EL (cell line): ENCODE data around the gene ZXDC.

Experiments used
- DNase-seq: peaks from one replicate; pipeline ENCODE4 v3.0.0-alpha.2; 2016

Gene ZXDC

GRCh38 chr3:126472277-126473006, 3.2 kb downstream of the ZXDC start:
- DNase-seq = peak; percentile 78

- no peak for DNase-seq
Measured at GRCh38 chr3:126469479-126469878, 6.2 kb downstream of the ZXDC start.

GRCh38 chr3:126468028-126468891, 7.4 kb downstream of the ZXDC start:
- DNase-seq = no peak

GRCh38 chr3:126467611-126467955, 8.1 kb downstream of the ZXDC start:
- DNase-seq = no peak

- no peak for DNase-seq
Measured at GRCh38 chr3:126466886-126467610, 8.6 kb downstream of the ZXDC start.

GRCh38 chr3:126465928-126466544, 9.7 kb downstream of the ZXDC start:
- DNase-seq = no peak

GRCh38 chr3:126464997-126465396, 10.7 kb downstream of the ZXDC start:
- DNase-seq = no peak

GRCh38 chr3:126464494-126464893, 11.2 kb downstream of the ZXDC start:
- no peak for DNase-seq

- no peak for DNase-seq
Measured at GRCh38 chr3:126464093-126464492, 11.6 kb downstream of the ZXDC start.

GRCh38 chr3:126463521-126463920, 12.2 kb downstream of the ZXDC start:
- no peak for DNase-seq

- DNase-seq = no peak
Measured at GRCh38 chr3:126461450-126462070, 14.1 kb downstream of the ZXDC start.

GRCh38 chr3:126460381-126460780, 15.3 kb downstream of the ZXDC start:
- no peak for DNase-seq

- no peak for DNase-seq
Measured at GRCh38 chr3:126459763-126460127, 15.9 kb downstream of the ZXDC start.

- DNase-seq = no peak
Measured at GRCh38 chr3:126459111-126459762, 16.5 kb downstream of the ZXDC start.

- no peak for DNase-seq
Measured at GRCh38 chr3:126456766-126457388, 18.8 kb downstream of the ZXDC start.

GRCh38 chr3:126456211-126456610, 19.5 kb downstream of the ZXDC start:
- DNase-seq = no peak

GRCh38 chr3:126454437-126455198, 21.1 kb downstream of the ZXDC start:
- no peak for DNase-seq

GRCh38 chr3:126454025-126454424, 21.7 kb downstream of the ZXDC start:
- no peak for DNase-seq

GRCh38 chr3:126452213-126452612, 23.5 kb downstream of the ZXDC start:
- no peak for DNase-seq

- DNase-seq = no peak
Measured at GRCh38 chr3:126451511-126451910, 24.2 kb downstream of the ZXDC start.

GRCh38 chr3:126450744-126451143, 24.9 kb downstream of the ZXDC start:
- DNase-seq = no peak
